ENCODE results near the gene NLRP10.

NLRP10 gene

DNA sequence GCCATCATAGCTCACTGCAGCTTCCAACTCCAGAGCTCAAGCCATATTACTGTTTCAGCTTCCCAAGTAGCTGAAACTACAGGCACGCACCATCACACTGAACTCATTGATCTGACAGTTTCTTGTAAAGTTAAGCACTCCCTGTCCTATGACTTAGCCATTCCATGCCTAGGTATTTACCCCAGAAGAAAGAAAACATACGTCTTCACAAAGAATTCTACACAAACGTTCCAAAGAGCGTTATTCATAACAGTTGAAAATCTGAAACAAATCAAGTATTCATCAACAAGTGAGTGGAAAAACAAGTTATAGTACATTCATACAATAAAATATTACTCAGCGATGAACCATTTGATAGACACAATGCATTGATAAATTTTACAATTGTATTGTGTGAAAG lies 7.8 kb upstream of the NLRP10 start:
- peak; percentile 64 for DNase-seq (ENCODE audit: low read depth)
- TF ChIP-seq CTCF (conservative IDR thresholded peaks at IDR 0.05; ENCODE audit: low read length): no peak
- no peak overlapping the region for H3K4me3 ChIP-seq (ENCODE audit: low read length)

GRCh38 chr11:7971846-7972245 lies 6.6 kb upstream of the NLRP10 start:
- TF ChIP-seq CTCF (conservative IDR thresholded peaks at IDR 0.05; ENCODE audit: low read length): no peak
- H3K4me3 ChIP-seq (ENCODE audit: low read length): no peak overlapping the region
- DNase-seq (ENCODE audit: low read depth): no peak

DNA sequence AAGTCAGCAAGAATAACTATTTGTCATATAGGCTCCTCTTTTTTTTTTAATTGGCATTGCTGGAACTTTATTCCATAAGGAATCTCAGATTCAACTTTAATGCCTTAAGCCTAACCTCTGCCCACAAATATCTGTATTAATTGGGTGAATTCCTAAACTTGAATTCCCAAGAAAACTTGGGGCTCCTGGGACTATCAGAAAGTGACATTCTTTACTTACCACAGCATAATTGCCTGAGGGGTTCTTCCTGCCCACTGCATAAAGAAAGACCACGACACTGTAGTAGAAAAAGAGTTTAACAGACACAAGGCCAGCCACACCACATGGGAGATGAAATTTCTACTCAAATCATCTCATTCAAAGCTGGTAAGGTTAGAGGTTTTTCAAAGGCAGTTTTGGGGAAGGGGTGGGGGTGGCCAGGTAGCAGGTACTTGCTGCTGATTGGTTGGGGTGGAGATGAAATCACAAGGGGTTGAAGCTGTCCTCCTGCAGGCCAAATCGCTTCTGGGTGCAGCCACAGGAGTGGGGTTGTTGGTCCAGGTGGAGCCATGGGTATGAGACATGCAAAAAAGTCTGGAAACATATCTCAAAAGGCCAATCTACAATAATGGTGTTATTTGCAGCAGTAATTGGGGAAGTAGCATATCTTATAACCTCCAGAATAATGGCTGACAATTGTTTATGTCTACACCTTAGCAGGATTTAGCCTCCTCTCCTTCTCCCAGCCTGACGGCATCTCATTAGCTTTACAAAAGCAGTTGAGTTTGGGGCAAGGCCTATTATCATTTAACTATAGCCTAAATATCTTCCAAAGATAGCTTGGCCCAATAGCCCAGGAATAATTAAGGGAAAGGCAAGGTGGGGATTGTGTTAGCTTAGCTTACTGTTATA lies 4.8 kb upstream of the NLRP10 start:
- TF ChIP-seq CTCF (conservative IDR thresholded peaks at IDR 0.05; ENCODE audit: low read length): no peak
- peak; percentile 73 for DNase-seq (ENCODE audit: low read depth)

GRCh38 chr11:7968686-7969085 lies 3.4 kb upstream of the NLRP10 start:
- TF ChIP-seq CTCF (conservative IDR thresholded peaks at IDR 0.05; ENCODE audit: low read length): no peak
- H3K4me3 ChIP-seq (ENCODE audit: low read length): no peak overlapping the region
- DNase-seq (ENCODE audit: low read depth): peak; percentile 57

More for the DNA sequence above, 4.8 kb upstream of the NLRP10 start:
- H3K4me3 ChIP-seq (ENCODE audit: low read length): no peak overlapping the region

DNA sequence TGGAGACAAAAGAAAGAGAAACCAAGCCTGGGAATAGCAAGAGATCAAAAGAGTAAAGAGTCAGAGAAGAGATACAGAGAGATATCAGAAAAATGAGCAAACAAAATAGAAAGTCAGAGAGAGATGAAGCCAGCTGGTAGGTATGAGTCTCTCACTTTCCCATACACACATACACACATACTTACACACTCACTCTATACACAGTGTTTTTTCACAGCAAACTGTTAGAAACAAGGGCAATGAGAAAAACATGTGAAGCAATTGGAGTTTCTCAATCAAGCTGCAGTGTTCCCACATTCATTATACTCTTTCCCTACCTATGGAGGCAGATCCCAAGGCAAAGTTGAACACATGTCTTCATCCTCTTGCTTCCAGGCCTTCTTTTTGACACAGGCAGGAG lies 2.6 kb upstream of the NLRP10 start:
- peak; percentile 77 for DNase-seq (ENCODE audit: low read depth)
- no peak for TF ChIP-seq CTCF (conservative IDR thresholded peaks at IDR 0.05; ENCODE audit: low read length)
- H3K4me3 ChIP-seq (ENCODE audit: low read length): no peak overlapping the region

DNA sequence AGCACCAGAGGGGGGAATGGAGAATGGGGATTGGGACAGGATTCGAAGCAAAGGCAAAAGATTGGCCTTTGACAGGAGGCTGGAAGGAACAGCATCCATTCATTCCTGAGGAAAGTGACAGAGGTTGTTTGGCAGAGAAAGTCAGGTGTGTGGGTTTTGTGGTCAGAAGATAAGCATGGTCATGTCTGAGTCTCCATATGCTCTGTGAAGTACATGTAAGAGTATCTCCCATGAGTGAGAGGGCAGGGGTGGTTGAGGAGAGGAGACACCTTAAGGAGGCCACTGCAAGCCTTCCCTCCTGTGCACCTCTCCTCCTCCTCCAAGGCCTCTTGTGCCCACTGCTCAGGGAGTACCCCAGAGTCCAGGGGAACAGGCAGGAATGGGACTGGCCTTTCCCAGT lies 1.9 kb upstream of the NLRP10 start:
- DNase-seq (ENCODE audit: low read depth): no peak
- TF ChIP-seq CTCF (conservative IDR thresholded peaks at IDR 0.05; ENCODE audit: low read length): no peak
- no peak overlapping the region for H3K4me3 ChIP-seq (ENCODE audit: low read length)

GRCh38 chr11:7964873-7965272 lies 374 bp downstream of the NLRP10 start:
- DNase-seq (ENCODE audit: low read depth): peak; percentile 75
- no peak for TF ChIP-seq CTCF (conservative IDR thresholded peaks at IDR 0.05; ENCODE audit: low read length)
- no peak overlapping the region for H3K4me3 ChIP-seq (ENCODE audit: low read length)
